Measurements from ENCODE around the gene LTBP1.

The LTBP1 gene

DNA sequence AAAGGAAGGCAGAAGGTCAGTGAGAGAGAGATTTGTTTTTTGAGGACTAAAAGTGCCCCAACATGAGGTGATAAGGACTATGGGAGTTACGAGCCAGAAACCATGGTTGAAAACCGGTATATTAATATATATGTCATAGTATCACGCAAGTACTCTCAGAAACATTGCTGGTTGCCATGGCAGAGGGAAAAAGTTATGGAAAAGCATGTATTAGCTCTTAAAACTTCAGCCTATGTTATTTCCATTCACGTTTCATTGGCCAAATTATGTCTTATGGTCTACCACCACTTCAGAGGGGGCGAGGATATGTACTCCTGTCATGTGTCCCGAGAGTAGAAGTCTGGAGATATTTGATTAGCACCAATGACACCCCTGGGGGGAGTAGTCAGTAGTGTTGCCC, 125.9 kb downstream of the LTBP1 start:
- DNase-seq = no peak

DNA sequence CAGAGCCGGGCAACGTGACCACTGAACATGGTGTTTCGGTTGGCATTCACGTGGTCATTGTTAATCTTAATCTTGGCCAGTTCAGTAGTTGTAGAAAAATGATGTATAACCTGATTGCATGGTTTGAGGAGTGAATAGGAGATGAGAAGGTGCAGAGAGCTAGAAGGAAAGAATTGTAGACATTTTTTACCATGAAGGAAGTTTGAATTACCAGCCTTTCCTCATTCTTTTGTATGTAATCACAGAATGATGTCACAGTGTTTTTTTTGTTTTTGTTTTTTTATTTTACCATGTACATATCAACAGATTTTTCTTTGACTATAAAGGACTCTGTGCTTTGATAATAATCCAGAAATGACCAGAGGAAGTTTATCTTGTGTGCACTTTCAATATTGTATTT, 126.3 kb downstream of the LTBP1 start:
- DNase-seq = no peak

DNA sequence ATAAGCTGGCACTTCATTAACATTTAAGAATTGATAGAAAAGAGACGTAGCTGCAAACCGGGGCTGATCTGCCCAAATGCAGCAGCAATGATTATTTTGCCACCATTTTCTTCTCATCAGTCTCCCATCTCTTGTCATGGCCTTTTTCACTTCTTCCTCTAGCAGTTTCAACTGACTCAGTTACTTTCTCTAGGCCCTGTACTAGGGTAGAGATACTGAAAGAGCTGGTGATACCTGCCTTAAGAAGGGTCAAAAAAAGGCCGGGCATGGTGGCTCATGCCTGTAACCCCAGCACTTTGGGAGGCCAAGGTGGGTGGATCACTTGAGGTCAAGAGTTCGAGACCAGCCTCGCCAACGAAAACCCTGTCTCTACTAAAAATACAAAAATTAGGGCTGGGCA, 127.4 kb downstream of the LTBP1 start:
- DNase-seq = no peak

DNA sequence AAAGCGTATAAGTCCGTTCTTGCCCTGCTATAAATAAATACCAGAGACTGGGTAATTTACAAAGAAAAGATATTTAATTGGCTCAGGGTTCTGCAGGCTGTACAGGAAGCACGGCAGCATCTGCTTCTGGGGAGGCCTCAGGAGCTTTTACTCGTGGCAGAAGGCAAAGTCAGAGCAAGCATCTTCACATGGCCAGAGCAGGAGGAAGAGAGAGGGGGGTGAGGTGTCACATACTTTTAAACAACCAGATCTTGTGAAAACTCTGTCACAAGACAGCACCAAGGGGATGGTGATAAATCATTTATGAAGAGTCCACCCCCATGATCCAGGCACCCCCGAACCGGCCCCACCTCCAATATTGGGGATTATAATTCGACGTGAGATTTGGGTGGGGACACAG, 130.6 kb downstream of the LTBP1 start:
- DNase-seq = no peak

- DNase-seq = no peak
Measured at GRCh38 chr2:33077844-33078243, 131.1 kb downstream of the LTBP1 start.

- no peak for DNase-seq
Measured at GRCh38 chr2:33081691-33082090, 134.9 kb downstream of the LTBP1 start.

- DNase-seq = no peak
Measured at GRCh38 chr2:33083699-33084387, 137.1 kb downstream of the LTBP1 start.

DNA sequence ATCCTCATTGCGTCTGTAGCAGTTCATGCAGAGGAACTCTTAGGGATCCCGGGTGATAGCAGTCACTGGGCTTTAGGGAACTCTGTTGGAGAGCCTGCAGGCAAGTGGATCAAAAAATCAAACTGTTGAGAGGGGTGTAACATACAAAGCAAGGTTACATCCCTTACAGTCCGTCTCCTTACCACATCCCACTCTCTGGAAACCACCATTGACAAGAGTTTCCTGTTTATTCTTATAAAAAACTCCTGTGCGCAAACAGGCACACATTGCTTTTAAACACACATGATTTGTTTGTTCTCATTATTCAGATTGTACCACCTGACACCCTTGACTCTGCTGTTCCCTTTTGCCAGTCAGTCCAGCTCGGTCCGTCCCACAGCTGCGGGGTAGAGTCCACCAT, 137.7 kb downstream of the LTBP1 start:
- DNase-seq = no peak

- no peak for DNase-seq
Measured at GRCh38 chr2:33085646-33086045, 138.9 kb downstream of the LTBP1 start.

DNA sequence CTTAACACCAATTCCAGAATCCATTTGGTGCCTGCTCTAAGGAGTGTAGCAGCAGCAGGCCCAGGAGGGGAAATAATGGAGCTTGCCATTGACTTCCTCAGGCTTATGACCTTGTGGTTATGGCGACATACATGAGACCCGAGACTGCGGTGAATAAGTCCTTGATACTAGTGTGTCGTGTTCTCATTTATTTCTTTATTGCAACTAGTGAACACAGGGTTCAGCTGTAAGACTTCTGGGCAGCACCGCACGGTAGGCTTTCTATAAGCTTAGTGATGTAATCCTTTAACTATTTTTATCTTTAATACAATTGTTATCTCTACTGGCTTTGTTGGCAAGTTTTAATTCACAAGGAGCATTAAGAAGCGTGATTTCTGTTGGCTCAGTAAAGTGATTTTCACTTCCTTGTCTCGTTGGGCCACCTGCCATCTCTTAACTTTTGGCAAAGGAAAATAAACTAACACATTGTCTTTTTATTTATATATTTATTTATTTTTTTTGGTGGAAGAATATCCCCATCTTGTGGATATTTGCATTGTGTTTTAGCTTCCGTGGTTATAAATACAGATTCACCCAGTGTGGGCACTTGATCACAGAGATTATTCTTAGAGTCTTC, 139.8 kb downstream of the LTBP1 start:
- no peak for DNase-seq

GRCh38 chr2:33090553-33091134, 143.9 kb downstream of the LTBP1 start:
- no peak for DNase-seq

DNA sequence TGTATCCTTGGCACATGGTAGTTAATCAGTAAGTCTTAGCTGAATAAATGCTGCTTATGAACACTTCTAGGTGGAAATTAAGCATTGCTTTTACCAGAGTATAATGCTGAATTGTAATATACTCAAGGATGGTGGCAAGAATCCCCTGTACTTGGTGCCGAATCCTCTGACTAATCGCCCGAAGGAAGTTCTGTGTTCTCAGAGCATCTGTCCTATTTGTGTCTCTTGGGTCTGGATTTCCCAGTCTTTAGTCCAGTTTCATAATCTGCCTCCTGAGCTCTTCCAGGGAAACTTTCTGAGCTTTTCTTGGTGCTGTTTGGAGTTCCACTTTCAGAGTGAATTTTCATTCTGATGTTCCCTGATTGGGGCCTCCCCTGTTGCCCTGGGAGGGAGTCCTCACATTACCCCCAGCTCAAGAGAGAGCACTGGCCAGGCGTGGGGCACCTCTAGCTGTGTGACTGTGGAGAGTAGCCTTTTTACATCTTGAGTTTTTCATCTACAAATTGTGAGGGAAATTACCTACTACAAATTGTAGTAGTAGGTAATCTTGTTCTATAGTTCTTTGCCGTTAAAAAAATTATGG, 144.9 kb downstream of the LTBP1 start:
- DNase-seq = no peak

- DNase-seq = no peak
Measured at GRCh38 chr2:33093283-33093993, 146.7 kb downstream of the LTBP1 start.

DNA sequence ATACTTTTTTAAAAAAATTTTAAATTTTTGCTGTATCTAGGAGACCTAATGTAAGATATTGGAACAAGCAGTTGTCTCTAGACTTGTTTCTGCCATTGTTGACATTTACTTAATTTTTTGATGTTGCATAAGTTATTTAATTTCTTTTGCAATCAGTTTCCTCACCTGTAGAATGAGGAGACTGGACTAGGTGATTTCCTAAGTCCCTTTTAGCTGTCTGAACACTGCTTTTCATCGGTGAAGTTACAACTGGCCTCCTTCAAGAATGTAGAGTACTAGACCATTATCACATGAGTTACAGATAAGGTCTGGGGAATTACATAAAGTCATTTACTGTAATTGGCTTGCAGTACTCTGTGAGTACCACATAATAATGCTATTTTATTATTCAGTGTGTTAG, 147.6 kb downstream of the LTBP1 start:
- DNase-seq = no peak

DNA sequence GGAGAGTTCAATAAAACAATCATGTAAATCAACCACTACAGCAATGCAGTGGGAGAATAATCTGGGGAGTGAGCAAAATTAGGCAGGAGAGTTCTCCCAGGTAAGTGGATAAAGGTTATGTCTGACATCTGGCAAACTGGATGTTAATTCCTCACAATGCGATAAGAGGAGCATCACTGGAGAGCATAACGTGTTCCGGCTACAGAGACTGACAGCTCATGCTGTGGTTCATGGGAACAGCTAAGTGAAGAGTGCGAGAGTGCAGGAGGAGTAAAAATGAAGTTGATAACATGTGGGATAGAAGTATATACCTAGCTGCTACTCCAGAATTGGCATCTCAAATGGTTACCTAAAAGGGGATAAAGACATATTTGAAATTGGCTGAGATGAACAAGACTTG, 153.2 kb downstream of the LTBP1 start:
- DNase-seq = no peak

DNA sequence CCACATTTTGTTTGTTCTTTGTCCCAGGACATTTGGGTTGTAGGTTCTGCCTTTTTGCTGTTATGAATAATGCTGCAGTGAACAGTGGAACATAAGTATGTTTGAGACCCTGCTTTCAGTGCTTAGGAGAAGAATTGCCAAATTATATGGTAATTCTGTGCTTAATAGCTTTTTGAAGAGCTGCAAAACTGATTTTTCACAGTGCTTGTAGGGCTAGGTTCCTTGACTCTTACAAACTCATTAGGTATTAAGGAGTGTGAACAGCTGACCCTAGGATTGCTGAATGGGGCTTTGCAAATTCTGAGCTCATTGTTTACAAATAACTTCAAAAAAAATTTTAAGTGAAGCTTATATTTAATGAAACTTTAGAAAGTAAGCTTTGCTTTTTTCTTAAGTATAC, 154.2 kb downstream of the LTBP1 start:
- DNase-seq = no peak

- no peak for DNase-seq
Measured at GRCh38 chr2:33104052-33104623, 157.4 kb downstream of the LTBP1 start.

GRCh38 chr2:33104726-33105125, 158.0 kb downstream of the LTBP1 start:
- DNase-seq = no peak

GRCh38 chr2:33106115-33106514, 159.4 kb downstream of the LTBP1 start:
- DNase-seq = no peak

- DNase-seq = no peak
Measured at GRCh38 chr2:33107690-33108482, 161.1 kb downstream of the LTBP1 start.
